HPDE6-E6E7 (cell line): ENCODE data around the gene FAM181B.

Experiments used
- DNase-seq: peaks from one replicate; pipeline ENCODE4 v3.0.0; 2011; ENCODE audit warnings: missing footprints; ENCODE audit errors: extremely low spot score

Gene FAM181B

DNA sequence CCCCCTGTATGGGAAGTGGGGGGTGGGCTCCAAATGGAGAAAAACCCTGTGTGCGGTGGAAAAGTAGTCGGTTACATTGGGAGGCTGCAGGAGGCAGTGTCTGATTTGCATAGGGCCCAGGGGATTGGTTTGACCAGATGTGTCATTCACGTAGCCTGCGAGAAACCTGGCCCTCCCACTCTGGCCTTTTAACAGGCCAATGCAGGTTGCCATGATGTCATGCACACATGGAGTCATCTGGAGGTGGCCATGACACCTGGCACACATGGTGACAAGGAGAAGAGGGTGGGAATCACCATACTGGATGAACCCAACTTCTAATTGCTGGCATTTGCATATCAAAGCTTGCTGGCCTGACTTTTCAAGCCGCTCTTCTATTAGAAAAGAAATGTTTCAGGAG is 50.6 kb downstream of the FAM181B start:
- DNase-seq = no peak

- DNase-seq = peak; percentile 35
Measured at GRCh38 chr11:82682003-82682751, 51.5 kb downstream of the FAM181B start.

GRCh38 chr11:82680252-82680651 is 53.4 kb downstream of the FAM181B start:
- DNase-seq = no peak
